Left colon (tissue), 2 donors: ENCODE data around the gene NR3C1. TPM values are rescaled to one million over a fixed set of nuclear protein-coding genes. Genes with fewer than 3 reads are reported as not detected.

ENCODE experiments used
- ATAC-seq: fragments of 200-7000 bp; cut with Tn5 transposase; one replicate; pipeline ENCODE4 v1.9.1; 2020; ENCODE audit warnings: mild to moderate bottlenecking, moderate library complexity
- DNase-seq, 2 donors: peaks; one replicate each; pipeline ENCODE4 v3.0.0-alpha.2; 2020
- intact Hi-C, 2 donors: fragments of 100-400 bp; cut with DNase I in 1 of 2; cut with micrococcal nuclease in 1 of 2; formaldehyde crosslinking; loops; one replicate each; pipeline versions ENCODE4 v1.11.2 to v1.14.0; 2022; cut with DNase I, micrococcal nuclease
- total RNA-seq, 2 donors: library from RNA; stranded (reverse); fragmentation: NEBNext Ultra II Directional; extraction: Animal tissue kit (Norgen Biotek cat#: 25700); gene quantifications; one replicate each; pipeline ENCODE4 v1.2.1, GENCODE V29; 2021
- donor health status: DM: no; HTN: no; CAD: no.
- donor health status: DM: yes; HTN: yes; CAD: no.

The NR3C1 gene
- total RNA-seq, 2 donors from 2014 or later: 19.9 to 26.3 TPM

- ATAC-seq: no peak
- intact Hi-C loops: loop anchor here in 1 of 2 donors (10.0 kb wide), 1 partner anchor 477 kb away; no protein-coding TSS in a partner anchor
- DNase-seq: no peak
Observed at GRCh38 chr5:143402017-143402552, 1.4 kb downstream of the NR3C1 start.

- no peak for ATAC-seq
- DNase-seq: no peak
- intact Hi-C loops: loop anchor here in 1 of 2 donors (10.0 kb wide), 1 partner anchor 477 kb away; no protein-coding TSS in a partner anchor
Observed at GRCh38 chr5:143401227-143402016, 2.1 kb downstream of the NR3C1 start.

GRCh38 chr5:143400541-143401226 lies 2.8 kb downstream of the NR3C1 start:
- intact Hi-C loops: loop anchor here in 1 of 2 donors (10.0 kb wide), 1 partner anchor 476 kb away; no protein-coding TSS in a partner anchor
- no peak for ATAC-seq
- no peak for DNase-seq

- no peak for ATAC-seq
- intact Hi-C loops: loop anchor here in 1 of 2 donors (10.0 kb wide), 1 partner anchor 475 kb away; no protein-coding TSS in a partner anchor
Observed at GRCh38 chr5:143399616-143400540, 3.6 kb downstream of the NR3C1 start.

GRCh38 chr5:143398451-143399237 lies 4.8 kb downstream of the NR3C1 start:
- no peak for DNase-seq
- ATAC-seq: no peak
- intact Hi-C loops: no loop called here

More at GRCh38 chr5:143399616-143400540, 3.6 kb downstream of the NR3C1 start:
- DNase-seq: no peak

GRCh38 chr5:143398053-143398355 lies 5.5 kb downstream of the NR3C1 start:
- intact Hi-C loops: no loop called here
- no peak for ATAC-seq

GRCh38 chr5:143397302-143398052 lies 6.0 kb downstream of the NR3C1 start:
- no peak for DNase-seq
- intact Hi-C loops: no loop called here
- no peak for ATAC-seq

More at GRCh38 chr5:143398053-143398355, 5.5 kb downstream of the NR3C1 start:
- no peak for DNase-seq

GRCh38 chr5:143396353-143396940 lies 7.0 kb downstream of the NR3C1 start:
- ATAC-seq (no peak), DNase-seq (no peak)
- intact Hi-C loops: no loop called here

- ATAC-seq (no peak), DNase-seq (no peak)
- intact Hi-C loops: no loop called here
Observed at GRCh38 chr5:143395638-143396352, 7.7 kb downstream of the NR3C1 start.

- no peak for DNase-seq
- ATAC-seq: no peak
- intact Hi-C loops: no loop called here
Observed at GRCh38 chr5:143393524-143393923, 10.0 kb downstream of the NR3C1 start.

GRCh38 chr5:143390941-143391340 lies 12.5 kb downstream of the NR3C1 start:
- intact Hi-C loops: no loop called here
- no peak for DNase-seq
- ATAC-seq: no peak

- ATAC-seq: no peak
- intact Hi-C loops: no loop called here
- DNase-seq: no peak
Observed at GRCh38 chr5:143390258-143390657, 13.2 kb downstream of the NR3C1 start.

- intact Hi-C loops: no loop called here
- DNase-seq (no peak), ATAC-seq (no peak)
Observed at GRCh38 chr5:143386725-143387124, 16.8 kb downstream of the NR3C1 start.

GRCh38 chr5:143384865-143385657 lies 18.4 kb downstream of the NR3C1 start:
- no peak for ATAC-seq
- intact Hi-C loops: no loop called here

GRCh38 chr5:143383988-143384387 lies 19.5 kb downstream of the NR3C1 start:
- ATAC-seq (no peak), DNase-seq (no peak)
- intact Hi-C loops: no loop called here

More at GRCh38 chr5:143384865-143385657, 18.4 kb downstream of the NR3C1 start:
- DNase-seq: no peak

- DNase-seq (no peak), ATAC-seq (no peak)
- intact Hi-C loops: no loop called here
Observed at GRCh38 chr5:143379606-143380005, 23.9 kb downstream of the NR3C1 start.
